Activated CD4-positive, alpha-beta memory T cell treated with anti-CD3 and anti-CD28 coated beads, Interleukin-2, amount 10 ng/mL, durations not matched to agents 7 days and 5 days (primary cell): Measurements from ENCODE around the gene PDZD4. TPM values are rescaled to one million over a fixed set of nuclear protein-coding genes. Genes with fewer than 3 reads are reported as not detected.

Experiments
- CTCF ChIA-PET: fragments of 350-600 bp; sonication (Branson Sonifier 250); formaldehyde crosslinking; loops from one replicate; lab custom pipeline; 2021; ENCODE audit warnings: antibody characterized with exemption, inconsistent platforms; lab: Charles Lee
- POLR2A ChIA-PET: fragments of 350-600 bp; sonication (Branson Sonifier 250); formaldehyde crosslinking; loops from one replicate; lab custom pipeline; 2021; ENCODE audit warnings: antibody characterized with exemption; lab: Charles Lee
- DNase-seq: peaks from one replicate; pipeline ENCODE4 v3.0.0-alpha.2; 2020
- H3K27ac Mint-ChIP-seq: one replicate; pipeline ENCODE4 v1.8.0; 2021; ENCODE audit warnings: mild to moderate bottlenecking, mixed read lengths
- H3K27me3 Mint-ChIP-seq: one replicate; pipeline ENCODE4 v1.8.0; 2021; ENCODE audit warnings: mixed read lengths
- H3K36me3 Mint-ChIP-seq: one replicate; pipeline ENCODE4 v1.8.0; 2021; ENCODE audit warnings: low read depth, mixed read lengths
- H3K4me1 Mint-ChIP-seq: one replicate; pipeline ENCODE4 v1.8.0; 2021; ENCODE audit warnings: mixed read lengths
- H3K4me3 Mint-ChIP-seq: one replicate; pipeline ENCODE4 v1.8.0; 2021; ENCODE audit warnings: mild to moderate bottlenecking, mixed read lengths
- H3K9me3 Mint-ChIP-seq: one replicate; pipeline ENCODE4 v1.8.0; 2021; ENCODE audit warnings: mixed read lengths
- total RNA-seq, 2 experiments: library from RNA; stranded (reverse); gene quantifications; one replicate each; pipeline ENCODE4 v1.2.3, GENCODE V29; 2021

The PDZD4 gene
- total RNA-seq, 2 experiments from 2014 or later, result 0.88 to 1.1 TPM

DNA sequence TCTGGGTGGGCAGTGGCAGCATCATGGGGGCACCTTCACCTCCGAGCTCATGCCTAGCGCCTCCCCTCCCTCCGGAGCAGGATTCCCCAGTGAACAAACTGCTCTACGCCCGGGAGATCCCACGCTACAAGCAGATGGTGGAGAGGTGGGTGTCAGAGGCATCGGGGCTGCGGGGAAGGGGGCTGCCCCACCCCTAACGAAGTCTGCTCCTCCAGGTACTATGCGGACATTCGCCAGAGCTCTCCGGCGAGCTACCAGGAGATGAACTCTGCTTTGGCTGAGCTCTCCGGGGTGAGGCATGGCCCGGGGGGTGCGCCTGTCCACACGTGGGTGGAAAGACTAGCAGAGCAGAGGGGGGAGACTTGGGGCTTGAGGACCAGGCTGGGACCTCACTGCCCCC lies 52.2 kb downstream of the PDZD4 start:
- no peaks in the 10 kb centered on the region for H3K9me3 Mint-ChIP-seq
- ChIA-PET CTCF (no interaction called here), POLR2A (interaction anchor here (1.0 kb wide), 1 partner anchor 51 kb away, joined by 3 read pairs; no protein-coding TSS in a partner anchor)
- no peaks in the 10 kb centered on the region for H3K36me3 Mint-ChIP-seq
- H3K27me3 Mint-ChIP-seq, result peaks cover 9% of the 10 kb centered on the region
- peaks cover 2% of the 10 kb centered on the region for H3K4me1 Mint-ChIP-seq
- H3K4me3 Mint-ChIP-seq, result no peak overlapping the region
- no peak for DNase-seq
- H3K27ac Mint-ChIP-seq, result no peak overlapping the region

DNA sequence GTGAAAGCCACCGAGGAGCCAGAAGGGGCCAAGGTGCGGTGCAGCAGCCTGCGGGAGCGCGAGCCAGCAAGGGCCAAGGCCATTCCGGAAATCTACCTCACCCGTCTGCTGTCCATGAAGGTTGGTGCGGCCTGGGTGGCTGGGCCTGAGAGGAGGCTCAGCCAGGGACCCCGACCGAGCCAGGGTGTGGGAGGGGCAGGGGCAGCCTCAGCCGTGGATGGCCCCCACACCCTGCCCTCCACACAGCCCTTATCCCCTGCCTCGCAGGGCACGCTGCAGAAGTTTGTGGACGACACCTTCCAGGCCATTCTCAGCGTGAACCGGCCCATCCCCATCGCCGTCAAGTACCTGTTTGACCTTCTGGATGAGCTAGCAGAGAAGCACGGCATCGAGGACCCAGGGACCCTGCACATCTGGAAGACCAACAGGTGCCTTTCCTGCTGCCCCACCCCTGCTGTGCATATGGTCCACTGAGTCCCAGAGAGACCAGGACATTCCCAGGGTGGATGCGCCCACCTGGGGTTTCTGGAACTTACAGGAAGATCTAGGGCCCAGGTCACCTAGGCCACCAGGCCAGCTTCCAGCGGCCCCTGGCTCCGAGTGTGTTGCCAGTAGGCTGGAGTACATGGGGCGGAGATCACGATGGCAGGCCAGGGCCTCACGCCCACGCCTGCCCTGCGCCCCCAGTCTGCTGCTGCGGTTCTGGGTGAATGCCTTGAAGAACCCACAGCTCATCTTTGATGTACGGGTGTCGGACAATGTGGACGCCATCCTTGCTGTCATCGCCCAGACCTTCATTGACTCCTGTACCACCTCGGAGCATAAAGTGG lies 52.9 kb downstream of the PDZD4 start:
- Mint-ChIP-seq H3K27ac (no peak overlapping the region), H3K9me3 (no peaks in the 10 kb centered on the region), H3K27me3 (peaks cover 9% of the 10 kb centered on the region), H3K4me1 (peaks cover 2% of the 10 kb centered on the region), H3K4me3 (no peak overlapping the region), H3K36me3 (no peaks in the 10 kb centered on the region)
- ChIA-PET POLR2A (interaction anchor here (1.0 kb wide), 1 partner anchor 51 kb away, joined by 3 read pairs; no protein-coding TSS in a partner anchor), CTCF (no interaction called here)
- DNase-seq, result no peak

GRCh38 chrX:153776611-153777045 lies 53.7 kb downstream of the PDZD4 start:
- peaks cover 2% of the 10 kb centered on the region for H3K4me1 Mint-ChIP-seq
- H3K27me3 Mint-ChIP-seq, result peaks cover 9% of the 10 kb centered on the region
- no peak overlapping the region for H3K4me3 Mint-ChIP-seq
- ChIA-PET POLR2A (no interaction called here), CTCF (no interaction called here)
- no peaks in the 10 kb centered on the region for H3K9me3 Mint-ChIP-seq
- H3K36me3 Mint-ChIP-seq, result no peaks in the 10 kb centered on the region
- DNase-seq, result no peak
- H3K27ac Mint-ChIP-seq, result no peak overlapping the region

GRCh38 chrX:153776120-153776599 lies 54.2 kb downstream of the PDZD4 start:
- CTCF ChIA-PET, result no interaction called here
- no peak for DNase-seq
- Mint-ChIP-seq H3K4me1 (peaks cover 2% of the 10 kb centered on the region), H3K4me3 (no peak overlapping the region), H3K9me3 (no peaks in the 10 kb centered on the region), H3K27me3 (peaks cover 9% of the 10 kb centered on the region), H3K27ac (no peak overlapping the region), H3K36me3 (no peaks in the 10 kb centered on the region)
- POLR2A ChIA-PET, result no interaction called here

- Mint-ChIP-seq H3K9me3 (no peaks in the 10 kb centered on the region), H3K36me3 (no peaks in the 10 kb centered on the region), H3K27me3 (peaks cover 9% of the 10 kb centered on the region), H3K27ac (no peak overlapping the region), H3K4me3 (no peak overlapping the region), H3K4me1 (peaks cover 2% of the 10 kb centered on the region)
- ChIA-PET POLR2A (no interaction called here), CTCF (no interaction called here)
- DNase-seq, result no peak
Measured at GRCh38 chrX:153775293-153776119, 54.8 kb downstream of the PDZD4 start.

GRCh38 chrX:153774576-153775292 lies 55.6 kb downstream of the PDZD4 start:
- Mint-ChIP-seq H3K9me3 (no peaks in the 10 kb centered on the region), H3K27me3 (peaks cover 2% of the 10 kb centered on the region), H3K4me1 (peaks cover 2% of the 10 kb centered on the region), H3K4me3 (no peak overlapping the region), H3K36me3 (no peaks in the 10 kb centered on the region), H3K27ac (no peak overlapping the region)
- ChIA-PET POLR2A (no interaction called here), CTCF (no interaction called here)
- DNase-seq, result no peak

- ChIA-PET POLR2A (no interaction called here), CTCF (no interaction called here)
- H3K4me1 Mint-ChIP-seq, result peaks cover 2% of the 10 kb centered on the region
- H3K27ac Mint-ChIP-seq, result no peak overlapping the region
- H3K36me3 Mint-ChIP-seq, result no peaks in the 10 kb centered on the region
- no peak for DNase-seq
- H3K4me3 Mint-ChIP-seq, result no peak overlapping the region
- H3K9me3 Mint-ChIP-seq, result no peaks in the 10 kb centered on the region
- no peaks in the 10 kb centered on the region for H3K27me3 Mint-ChIP-seq
Measured at GRCh38 chrX:153773741-153774575, 56.4 kb downstream of the PDZD4 start.

DNA sequence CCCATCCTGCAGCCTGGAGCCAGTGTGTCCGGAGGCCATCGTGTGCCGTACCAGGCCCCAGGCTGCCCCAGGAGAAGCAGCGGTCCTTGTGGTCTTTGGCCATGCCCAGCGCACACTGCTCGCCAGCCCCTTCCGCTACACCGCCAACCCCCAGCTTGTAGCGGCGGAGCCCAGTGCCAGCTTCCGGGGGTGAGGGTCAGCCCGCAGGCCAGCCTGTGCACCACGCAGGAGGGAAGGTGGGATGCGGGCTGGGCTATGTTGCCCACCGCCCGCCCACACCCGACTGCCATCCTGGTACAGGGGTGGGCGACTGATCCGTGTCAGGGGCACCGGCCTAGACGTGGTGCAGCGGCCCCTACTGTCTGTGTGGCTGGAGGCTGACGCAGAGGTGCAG lies 57.1 kb downstream of the PDZD4 start:
- no peak for DNase-seq
- Mint-ChIP-seq H3K9me3 (no peaks in the 10 kb centered on the region), H3K4me1 (peaks cover 2% of the 10 kb centered on the region), H3K36me3 (no peaks in the 10 kb centered on the region), H3K27me3 (no peaks in the 10 kb centered on the region), H3K4me3 (no peak overlapping the region), H3K27ac (no peak overlapping the region)
- CTCF ChIA-PET, result no interaction called here
- POLR2A ChIA-PET, result no interaction called here

DNA sequence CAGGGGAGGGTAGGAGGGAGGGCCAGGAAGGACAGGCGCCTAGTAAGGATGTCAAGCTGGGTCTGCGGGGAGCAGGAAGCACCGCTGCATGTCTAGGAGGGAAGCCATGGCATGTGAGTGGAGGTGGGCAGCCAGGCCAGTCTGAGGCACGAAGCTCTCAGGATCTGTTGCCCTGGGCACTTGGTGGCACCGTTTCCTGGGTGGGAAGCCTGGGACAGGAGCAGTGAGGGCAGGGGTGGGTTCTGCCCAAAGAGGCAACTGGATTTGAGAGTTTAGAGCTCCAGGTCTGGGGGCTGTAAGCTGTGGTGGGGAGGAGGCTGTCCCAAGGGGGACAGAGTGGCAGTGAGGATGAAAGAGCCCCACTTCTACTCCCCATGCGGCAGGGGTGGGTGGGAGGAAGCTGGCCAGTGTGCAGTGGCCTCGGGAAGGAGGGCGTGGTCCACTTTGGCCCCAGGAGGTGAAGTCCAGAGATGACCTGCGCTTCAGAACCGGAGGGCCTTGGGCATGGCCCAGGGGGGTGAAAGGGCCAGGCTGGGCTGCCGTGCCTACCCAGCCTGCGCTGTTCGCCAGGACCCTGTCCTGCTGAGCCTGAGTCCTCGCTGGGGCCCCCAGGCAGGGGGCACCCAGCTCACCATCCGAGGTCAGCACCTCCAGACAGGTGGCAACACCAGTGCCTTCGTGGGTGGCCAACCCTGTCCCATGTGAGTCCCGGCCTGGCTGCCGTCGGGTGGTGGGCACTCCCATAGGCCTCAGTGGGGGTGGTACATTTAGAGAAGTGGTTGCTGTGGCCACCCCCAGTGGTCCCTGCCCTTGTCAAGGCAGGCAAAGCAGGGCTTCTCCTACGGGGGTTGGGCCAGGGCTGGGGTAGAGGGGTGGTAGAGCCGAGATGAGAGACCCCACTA lies 57.8 kb downstream of the PDZD4 start:
- Mint-ChIP-seq H3K4me3 (no peak overlapping the region), H3K36me3 (no peaks in the 10 kb centered on the region), H3K27me3 (no peaks in the 10 kb centered on the region), H3K9me3 (no peaks in the 10 kb centered on the region), H3K27ac (no peak overlapping the region), H3K4me1 (peaks cover 2% of the 10 kb centered on the region)
- ChIA-PET POLR2A (no interaction called here), CTCF (no interaction called here)
- DNase-seq, result no peak

DNA sequence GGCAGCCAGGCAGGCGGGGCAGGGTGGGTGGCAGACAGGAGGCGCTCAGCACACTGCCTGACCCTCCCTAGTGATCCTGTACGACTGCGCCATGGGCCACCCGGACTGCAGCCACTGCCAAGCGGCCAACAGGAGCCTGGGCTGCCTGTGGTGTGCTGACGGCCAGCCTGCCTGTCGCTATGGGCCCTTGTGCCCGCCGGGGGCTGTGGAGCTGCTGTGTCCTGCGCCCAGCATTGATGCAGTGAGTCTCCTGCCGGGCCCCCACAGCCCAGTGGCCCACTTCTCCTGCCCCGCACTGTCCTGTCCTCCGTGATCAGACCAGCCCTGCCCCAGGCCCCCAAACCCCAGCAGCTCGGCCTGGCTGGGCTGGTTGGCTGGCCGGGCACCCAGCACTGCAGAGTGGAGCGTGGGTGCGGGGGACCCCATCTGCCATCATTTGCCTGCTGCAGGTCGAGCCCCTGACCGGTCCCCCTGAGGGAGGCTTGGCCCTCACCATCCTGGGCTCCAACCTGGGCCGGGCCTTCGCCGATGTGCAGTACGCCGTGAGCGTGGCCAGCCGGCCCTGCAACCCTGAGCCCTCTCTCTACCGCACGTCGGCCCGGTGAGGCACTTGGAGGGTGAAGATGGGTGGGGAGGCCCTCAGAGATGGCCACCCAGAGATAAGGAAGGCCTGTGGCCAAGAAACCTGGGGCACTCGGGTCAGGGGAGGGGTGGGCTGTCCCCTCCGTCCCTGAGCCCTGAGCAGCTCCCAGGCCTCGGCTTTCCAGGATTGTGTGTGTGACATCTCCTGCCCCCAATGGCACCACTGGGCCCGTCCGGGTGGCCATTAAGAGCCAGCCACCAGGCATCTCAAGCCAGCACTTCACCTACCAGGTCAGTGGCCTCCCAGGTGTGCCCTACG lies 58.7 kb downstream of the PDZD4 start:
- Mint-ChIP-seq H3K27ac (no peak overlapping the region), H3K36me3 (no peaks in the 10 kb centered on the region), H3K4me1 (peaks cover 2% of the 10 kb centered on the region), H3K9me3 (no peaks in the 10 kb centered on the region), H3K4me3 (no peak overlapping the region), H3K27me3 (no peaks in the 10 kb centered on the region)
- CTCF ChIA-PET, result no interaction called here
- DNase-seq, result no peak
- POLR2A ChIA-PET, result no interaction called here
